A549 (cell line): ENCODE data around the gene BABAM2.
"Not testable (repeated sequence)": the region's sequence is repeated elsewhere in the genome, so short reads cannot be mapped to it uniquely, and the experiment has no call there.

ENCODE experiments used
- EP300 ChIP-seq, 2 experiments: fragments of >200 bp; sonication (Bioruptor Twin); formaldehyde crosslinking; IDR thresholded peaks; 2 replicates in 1 of 2; 3 replicates in 1 of 2; pipeline ENCODE4 v1.6.1; 2016 to 2017
- PHF8 ChIP-seq: fragments of 200-600 bp; sonication (generic); IDR thresholded peaks from 2 replicates; pipeline ENCODE4 v1.6.1; 2016; ENCODE audit warnings: low read depth, mild to moderate bottlenecking, antibody characterized with exemption, moderate library complexity, borderline replicate concordance
- POLR2A ChIP-seq: IDR thresholded peaks from 2 replicates; pipeline ENCODE4 v1.6.1; 2012; ENCODE audit warnings: mild to moderate bottlenecking, low read length
- POLR2AphosphoS2 ChIP-seq: conservative IDR thresholded peaks from 2 replicates; pipeline ENCODE4 v1.6.1; 2012; ENCODE audit warnings: low read length, improper control_type of control experiment, inconsistent platforms
- RFX5 ChIP-seq: fragments of 450-650 bp; IDR thresholded peaks from 2 replicates; pipeline ENCODE4 v1.7.1; 2014; ENCODE audit warnings: antibody characterized with exemption, mild to moderate bottlenecking, moderate library complexity
- TF ChIP-seq, protein P1 (sequence below): fragments of >200 bp; sonication (Bioruptor Twin); formaldehyde crosslinking; IDR thresholded peaks from 3 replicates; pipeline ENCODE4 v1.5.1; 2016

DNA sequence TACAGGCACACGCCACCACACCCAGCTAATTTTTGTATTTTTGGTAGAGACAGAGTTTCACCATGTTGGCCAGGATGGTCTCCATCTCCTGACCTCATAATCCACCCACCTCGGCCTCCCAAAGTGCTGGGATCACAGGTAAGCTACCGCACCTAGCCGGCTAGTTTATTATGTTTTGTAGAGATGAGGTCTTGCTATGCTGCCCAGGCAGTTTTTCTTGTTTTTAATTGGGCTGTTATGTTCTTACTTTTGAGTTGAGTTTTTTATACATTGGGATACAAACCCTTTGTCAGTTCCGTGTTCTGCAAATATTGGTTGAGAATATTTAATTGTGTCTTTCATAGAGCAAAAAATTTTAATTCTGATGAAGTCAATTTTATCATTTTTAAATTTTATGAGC, 368.7 kb downstream of the BABAM2 start:
- not testable (repeated sequence) for TF ChIP-seq EP300 (IDR thresholded peaks at IDR 0.05); POLR2AphosphoS2; POLR2A; RFX5; PHF8
- TF ChIP-seq, protein P1, sequence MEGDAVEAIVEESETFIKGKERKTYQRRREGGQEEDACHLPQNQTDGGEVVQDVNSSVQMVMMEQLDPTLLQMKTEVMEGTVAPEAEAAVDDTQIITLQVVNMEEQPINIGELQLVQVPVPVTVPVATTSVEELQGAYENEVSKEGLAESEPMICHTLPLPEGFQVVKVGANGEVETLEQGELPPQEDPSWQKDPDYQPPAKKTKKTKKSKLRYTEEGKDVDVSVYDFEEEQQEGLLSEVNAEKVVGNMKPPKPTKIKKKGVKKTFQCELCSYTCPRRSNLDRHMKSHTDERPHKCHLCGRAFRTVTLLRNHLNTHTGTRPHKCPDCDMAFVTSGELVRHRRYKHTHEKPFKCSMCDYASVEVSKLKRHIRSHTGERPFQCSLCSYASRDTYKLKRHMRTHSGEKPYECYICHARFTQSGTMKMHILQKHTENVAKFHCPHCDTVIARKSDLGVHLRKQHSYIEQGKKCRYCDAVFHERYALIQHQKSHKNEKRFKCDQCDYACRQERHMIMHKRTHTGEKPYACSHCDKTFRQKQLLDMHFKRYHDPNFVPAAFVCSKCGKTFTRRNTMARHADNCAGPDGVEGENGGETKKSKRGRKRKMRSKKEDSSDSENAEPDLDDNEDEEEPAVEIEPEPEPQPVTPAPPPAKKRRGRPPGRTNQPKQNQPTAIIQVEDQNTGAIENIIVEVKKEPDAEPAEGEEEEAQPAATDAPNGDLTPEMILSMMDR = not testable (repeated sequence)
